HL-60/S4 treated with phorbol 12-myristate 13-acetate at 8.2 ng/mL for 4 days and 3 days (cell line): ENCODE results near the gene VAT1.

Experiments used
- in situ Hi-C: fragments of 300-500 bp; cut with MboI; formaldehyde crosslinking; loops from 2 replicates; pipeline ENCODE4 v1.15.0; 2022; ENCODE audit warnings: low sequenced_read_pairs

The VAT1 gene

GRCh38 chr17:43027091-43028032, 5.2 kb upstream of the VAT1 start:
- in situ Hi-C loops: no loop called here

GRCh38 chr17:43026595-43026994, 4.4 kb upstream of the VAT1 start:
- in situ Hi-C loops: no loop called here

GRCh38 chr17:43025766-43026537, 3.8 kb upstream of the VAT1 start:
- in situ Hi-C loops: no loop called here

GRCh38 chr17:43025290-43025657, 3.1 kb upstream of the VAT1 start:
- in situ Hi-C loops: no loop called here

DNA sequence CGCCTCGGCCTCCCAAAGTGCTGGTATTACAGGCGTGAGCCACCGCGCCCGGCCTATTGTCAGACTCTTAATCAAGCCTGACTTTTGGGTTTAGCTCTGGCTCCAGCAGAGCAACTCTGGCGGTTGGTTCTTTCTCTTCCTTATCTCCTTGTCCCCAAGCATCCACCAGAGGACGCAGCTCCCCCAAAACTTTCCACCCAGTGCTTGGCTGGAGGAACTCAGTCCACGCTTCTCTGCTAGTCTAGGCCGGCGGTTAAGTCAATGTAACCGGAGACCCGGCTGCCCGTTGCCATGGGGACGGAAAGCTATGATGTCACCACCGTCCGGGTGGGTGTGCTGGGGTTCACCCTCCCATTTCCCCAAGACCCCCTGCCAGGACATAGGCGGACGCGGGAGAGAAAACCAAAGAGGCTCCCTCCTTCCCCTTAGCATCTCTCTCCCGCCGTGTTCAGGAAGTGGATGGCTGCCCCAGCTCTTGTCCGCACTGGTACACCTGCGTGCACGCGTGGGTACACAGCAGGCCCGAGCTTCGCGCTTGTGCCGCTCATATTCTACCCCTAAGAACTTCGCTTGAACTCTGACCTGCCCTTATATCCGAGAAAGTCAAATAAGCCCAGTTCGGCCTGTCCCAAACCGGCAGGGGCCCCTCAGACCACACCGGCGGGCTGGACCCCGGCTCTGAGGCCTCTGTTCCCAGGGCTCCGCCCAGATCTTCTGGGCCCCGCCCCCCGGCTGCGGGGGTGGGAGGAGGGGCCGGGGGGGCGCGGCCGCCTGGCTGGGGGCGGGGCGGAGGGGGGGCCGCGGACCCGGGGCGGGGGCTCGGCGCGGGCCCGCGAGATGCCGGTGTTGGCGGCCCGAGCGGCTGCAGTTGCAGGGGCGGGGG, 2.5 kb upstream of the VAT1 start, which contains the start of gene RND2:
RND2 (plus strand) TSS at position 825 of the 883 bp plus-strand sequence. CDS start 117 bp downstream, outside the sequence.
- in situ Hi-C loops: no loop called here

DNA sequence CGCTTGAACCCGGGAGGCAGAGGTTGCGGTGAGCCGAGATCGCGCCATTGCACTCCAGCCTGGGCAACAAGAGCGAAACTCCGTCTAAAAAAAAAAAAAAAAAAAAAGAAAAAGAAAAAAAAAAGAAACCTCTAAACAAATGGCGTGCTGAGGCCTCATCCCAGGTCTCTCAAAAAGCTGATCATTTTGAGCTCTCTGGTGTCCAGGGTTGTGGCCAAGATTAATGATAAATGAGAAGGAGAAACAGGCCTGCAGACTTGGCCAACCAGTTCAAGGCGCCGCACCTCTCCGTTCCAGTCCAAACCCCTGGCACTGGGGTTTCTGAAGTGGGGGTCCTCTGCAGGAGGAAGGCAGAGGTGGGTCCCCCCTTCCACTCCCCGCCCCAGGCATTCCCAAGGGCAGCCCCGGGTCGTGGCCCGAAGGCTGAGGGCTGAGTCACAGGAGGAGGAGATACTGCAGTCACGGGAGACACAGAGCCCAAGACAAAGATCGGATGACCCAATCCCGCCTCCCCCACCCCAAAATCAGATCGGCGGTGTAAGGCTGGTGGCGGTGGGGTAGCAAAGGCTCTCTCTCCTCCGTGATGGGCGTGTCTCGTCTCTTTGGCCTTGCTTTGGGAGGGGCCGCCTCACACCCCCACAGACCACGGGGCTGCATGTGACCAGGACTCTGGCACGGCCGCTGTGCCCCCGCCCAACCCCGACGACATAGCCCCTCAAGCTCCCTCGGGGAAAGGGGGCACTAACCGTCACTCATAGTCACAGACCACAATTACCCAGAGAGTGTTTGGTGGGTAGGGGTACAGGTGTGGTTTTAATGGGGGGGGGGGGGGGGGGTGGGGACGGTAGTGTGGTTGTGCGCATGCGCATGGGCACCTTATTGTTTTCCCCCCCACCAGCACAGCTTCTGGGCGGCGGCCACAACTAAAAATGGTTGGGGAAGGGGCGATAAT, 1.1 kb downstream of the VAT1 start:
- in situ Hi-C loops: no loop called here

DNA sequence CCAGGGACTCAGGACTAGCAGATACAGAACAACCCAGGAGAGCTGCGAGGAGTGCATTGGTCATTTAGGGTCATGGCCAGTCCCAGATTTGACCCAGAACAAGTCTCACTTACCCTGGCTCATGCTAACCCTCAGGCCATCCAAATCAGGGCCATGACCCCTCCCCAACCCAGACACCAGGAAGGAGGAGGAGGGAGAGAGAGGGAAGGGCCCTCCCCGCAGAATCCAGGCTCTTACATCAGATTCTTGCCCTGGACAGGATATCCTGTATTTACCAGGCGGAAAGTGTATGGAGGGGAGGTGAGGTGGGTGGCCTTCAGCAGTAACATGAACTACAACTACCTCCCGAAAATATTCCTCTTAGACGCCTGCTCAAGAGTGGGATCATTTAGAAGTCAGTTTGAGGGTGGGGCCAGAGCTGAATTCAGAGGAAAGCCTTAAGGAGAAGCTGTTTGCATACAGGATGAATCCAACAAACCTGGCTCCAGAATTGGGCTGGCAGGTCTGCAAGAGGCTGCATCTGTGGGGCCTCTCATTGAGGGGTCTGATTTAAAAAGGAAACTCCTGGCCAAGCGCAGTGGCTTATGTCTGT, 2.1 kb downstream of the VAT1 start:
- in situ Hi-C loops: no loop called here

DNA sequence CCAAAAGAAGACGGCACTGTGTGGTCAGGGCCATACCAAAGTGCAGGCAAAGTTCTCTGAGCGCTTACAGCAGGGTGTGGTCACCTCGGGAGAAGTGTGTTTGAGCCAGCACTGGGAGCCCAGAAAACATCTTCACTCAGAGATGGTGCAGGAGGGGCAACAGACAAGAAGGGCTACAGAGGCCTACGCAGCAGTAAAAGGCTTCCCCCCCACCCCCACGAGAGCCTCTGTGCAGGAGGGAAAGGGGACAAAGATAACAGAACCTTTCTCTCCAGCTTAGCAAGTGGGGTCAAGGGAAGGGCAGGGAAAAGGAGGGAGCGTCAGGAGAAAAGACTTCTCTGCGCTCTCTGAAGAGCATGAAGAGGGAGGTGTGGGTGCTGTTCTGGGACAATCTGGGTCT, 2.8 kb downstream of the VAT1 start:
- in situ Hi-C loops: no loop called here

GRCh38 chr17:43018932-43019331, 3.3 kb downstream of the VAT1 start:
- in situ Hi-C loops: no loop called here

GRCh38 chr17:43018008-43018853, 4.0 kb downstream of the VAT1 start:
- in situ Hi-C loops: no loop called here

DNA sequence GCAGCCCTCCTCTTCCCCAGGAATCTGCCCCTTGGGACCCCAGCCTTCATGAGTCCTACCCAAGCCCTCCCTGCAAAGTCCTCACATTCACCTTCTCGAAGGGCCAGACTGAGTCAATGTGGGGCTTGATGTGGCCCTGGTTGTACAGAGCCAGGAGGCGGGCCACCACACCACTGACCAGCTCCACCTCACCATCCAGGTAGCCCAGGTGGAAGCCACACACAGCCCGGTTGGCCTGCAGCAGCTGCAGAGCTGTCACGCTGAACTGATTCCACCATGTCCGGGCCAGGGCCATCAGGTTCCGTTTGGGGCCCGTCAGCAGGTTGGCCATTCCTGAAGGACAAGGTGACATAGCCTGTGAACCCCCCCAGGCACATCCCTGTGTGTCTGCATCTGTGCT, 6.0 kb downstream of the VAT1 start:
- in situ Hi-C loops: no loop called here

- in situ Hi-C loops: no loop called here
Measured at GRCh38 chr17:43015579-43015978, 6.6 kb downstream of the VAT1 start.

GRCh38 chr17:43014649-43015542, 7.3 kb downstream of the VAT1 start:
- in situ Hi-C loops: no loop called here

- in situ Hi-C loops: no loop called here
Measured at GRCh38 chr17:43014020-43014648, 8.1 kb downstream of the VAT1 start.

- in situ Hi-C loops: no loop called here
Measured at GRCh38 chr17:43013296-43013695, 8.9 kb downstream of the VAT1 start.

GRCh38 chr17:43011728-43012472, 10.3 kb downstream of the VAT1 start:
- in situ Hi-C loops: no loop called here
